GM19035 (cell line): Measurements from ENCODE around the gene CST9L.

Source experiments
- ATAC-seq: cut with Tn5 transposase; IDR thresholded peaks from one replicate; pipeline ENCODE4 v1.9.1; 2021; ENCODE audit not compliant: unreplicated experiment

The CST9L gene, protein sequence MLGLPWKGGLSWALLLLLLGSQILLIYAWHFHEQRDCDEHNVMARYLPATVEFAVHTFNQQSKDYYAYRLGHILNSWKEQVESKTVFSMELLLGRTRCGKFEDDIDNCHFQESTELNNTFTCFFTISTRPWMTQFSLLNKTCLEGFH

DNA sequence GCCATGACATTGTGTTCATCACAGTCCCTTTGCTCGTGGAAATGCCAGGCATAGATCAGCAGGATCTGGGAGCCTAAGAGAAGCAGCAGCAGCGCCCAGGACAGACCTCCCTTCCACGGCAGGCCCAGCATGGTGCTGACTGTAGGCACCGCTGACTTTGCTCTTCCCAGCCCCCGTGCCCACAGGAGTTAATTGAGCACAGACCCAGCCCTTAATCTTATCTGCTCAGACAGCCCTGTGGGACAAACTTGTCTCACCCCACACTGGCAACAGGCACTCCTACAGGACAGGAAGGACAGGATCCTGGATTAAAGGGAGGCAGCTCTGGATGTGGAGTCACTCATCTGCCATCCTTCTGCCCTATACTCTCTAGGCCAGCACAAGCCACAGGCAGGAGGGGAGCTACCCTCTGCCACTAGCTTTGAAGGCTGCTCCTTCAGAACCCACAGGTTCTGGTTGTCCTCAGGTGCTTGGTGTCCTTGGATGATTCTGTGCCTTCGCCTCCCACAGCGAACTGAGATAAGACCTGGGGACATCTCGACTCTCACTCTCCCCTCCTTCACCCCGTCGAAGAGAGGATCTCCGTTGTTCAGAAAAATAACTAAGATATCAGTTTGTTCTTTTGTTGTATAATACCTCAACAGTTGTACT lies at the start of gene CST9L:
Gene CST9L (minus strand): TSS at position 165 of the 651 bp plus-strand sequence. CDS start 34 bp downstream, at position 131.
- ATAC-seq: no peak

DNA sequence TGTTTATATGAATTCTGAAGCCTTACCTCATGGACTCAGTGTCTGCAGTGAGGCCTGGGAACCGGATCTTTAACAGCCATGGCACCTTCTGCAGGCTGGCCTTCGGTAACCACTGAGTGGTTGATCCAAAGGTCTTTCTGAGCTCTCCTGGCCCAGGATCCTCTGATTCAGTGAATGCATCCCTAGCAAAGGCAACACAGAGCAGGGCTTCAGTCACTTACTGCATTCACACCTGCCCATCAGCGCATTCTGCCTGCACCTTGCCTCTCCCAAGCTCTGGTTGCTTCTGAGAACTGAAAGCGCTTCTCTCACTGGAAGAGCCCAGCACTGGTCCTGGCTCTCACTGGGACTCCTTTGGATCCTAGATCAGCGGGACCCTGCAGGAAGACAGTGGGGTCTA lies 45.9 kb upstream of the CST9L start:
- ATAC-seq: no peak

DNA sequence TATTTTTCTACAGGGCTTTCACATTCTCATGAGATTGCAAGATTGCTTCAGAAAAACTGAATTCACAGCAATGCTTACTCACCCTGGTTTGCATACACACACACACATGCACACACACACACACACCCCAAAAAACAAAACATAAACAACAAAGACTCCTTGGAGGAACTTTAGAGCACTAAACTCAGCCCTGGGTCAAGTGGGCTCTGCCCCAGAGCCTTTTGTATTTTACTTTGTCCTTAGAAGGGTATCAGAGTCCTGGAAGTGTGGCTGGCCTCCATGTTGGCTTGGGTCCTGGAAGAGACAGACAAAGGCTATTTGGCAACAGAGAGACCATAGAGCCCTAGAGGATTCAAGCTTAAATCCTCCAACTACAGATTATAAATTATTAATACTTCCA lies 45.4 kb upstream of the CST9L start:
- ATAC-seq: no peak

DNA sequence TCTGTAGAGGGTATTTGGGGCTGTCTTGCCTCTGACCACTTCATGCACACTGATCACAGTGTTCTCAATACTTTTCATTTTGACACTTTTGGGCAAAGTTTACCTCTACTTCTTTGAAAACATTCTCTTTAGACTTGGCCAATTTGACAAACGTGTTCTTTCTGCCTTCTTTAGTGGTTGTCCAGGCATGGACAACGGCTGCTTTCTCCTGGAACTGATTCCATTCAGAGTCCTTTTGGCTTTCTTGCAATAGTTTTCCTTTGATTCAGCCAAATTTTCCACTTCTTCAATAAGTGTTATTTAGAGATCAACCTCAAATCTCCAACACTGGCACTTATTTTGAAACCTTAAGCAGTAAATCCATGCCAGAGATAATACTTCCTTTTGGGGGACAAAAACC lies 44.1 kb upstream of the CST9L start:
- ATAC-seq: no peak

DNA sequence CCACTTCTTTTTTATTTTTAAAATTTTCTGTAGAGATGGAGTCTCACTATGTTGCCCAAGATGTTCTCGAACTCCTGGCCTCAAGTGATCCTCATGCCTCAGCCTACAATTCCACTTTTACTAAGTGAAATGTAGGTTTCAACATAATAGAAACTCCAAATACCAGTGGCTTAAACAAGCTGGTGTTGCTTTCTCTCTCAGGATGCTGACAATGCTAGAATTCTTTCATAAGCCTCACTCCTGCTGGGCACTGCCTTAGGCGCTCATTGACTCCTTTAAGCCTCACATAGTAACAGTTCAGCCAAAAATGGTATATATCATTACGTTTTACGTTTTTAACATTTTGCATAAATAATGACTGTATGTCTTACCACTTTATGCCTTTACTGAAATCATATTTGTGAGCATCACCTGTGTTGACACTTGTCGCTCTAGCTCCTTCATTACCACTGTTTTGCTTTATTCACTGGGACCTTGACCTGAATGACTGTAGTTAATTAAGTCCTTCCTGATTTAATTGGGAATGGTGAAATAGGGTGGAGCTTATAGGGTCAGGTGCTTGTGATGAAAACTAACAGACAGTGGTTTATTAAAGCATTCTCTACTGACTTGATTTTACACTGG lies 41.3 kb upstream of the CST9L start:
- no peak for ATAC-seq

DNA sequence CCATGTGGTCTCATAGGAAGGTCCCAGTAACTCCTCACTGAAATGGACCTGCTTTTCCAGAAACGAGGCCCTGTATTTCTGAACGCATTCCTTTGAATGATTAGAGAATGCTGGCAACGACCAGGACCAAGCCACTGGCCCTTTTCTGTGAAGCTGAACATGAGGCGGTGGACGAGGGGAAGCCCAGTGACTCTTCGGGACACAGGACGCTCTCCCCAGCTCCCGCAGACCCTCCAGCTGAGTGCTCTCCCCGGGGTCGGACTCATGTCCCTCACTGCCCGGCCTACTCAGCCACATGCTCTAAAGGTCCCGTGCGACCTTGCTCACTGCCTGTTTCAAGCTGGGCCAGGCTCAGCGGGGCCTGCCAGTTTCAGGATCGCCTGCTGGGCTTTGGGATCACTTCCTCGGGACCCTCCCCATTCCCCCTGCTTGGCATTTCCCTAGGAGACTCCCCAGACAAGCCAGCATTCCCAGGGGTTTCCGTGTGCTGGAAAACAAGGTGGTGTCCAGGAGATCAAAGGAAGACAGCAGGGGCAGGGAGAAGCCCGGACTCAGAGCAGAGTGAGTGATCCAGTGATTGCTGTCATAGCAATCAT lies 40.1 kb upstream of the CST9L start:
- ATAC-seq: no peak

DNA sequence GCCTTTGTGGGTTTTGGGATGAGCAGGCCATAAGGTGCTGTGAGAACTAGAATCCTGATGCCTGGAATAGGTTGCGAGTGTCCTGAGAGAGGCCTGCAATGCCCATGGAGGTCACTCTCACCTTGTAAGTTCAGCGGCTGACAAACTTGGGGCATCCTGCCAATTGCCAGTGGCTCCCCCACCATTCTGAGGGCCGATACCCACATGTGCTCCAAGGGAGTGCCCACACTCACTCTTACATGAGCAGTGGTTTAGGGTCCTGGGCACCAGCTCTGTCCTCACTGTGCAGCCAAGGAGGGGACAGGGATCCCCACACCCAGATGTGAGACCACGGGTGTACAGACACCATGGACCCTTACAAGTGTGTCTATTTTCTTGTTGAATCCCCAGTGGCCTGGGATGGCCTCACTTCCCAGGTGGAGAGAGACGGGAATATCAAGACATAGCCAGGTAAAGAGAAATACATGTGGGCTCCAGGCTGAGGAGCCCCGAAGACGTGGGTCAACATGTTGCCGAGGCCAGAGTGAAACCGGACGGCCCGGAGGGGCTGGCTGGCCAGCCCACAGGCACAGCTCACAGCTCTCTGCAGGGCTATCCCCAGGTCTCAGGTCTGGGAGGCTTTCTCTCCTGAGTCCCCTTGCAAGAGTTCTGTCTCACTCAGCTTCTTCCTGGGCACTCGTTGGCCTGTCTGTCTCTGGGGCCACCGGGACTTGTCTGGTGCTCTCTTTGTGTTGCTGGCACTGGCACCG lies 39.4 kb upstream of the CST9L start:
- ATAC-seq: no peak

DNA sequence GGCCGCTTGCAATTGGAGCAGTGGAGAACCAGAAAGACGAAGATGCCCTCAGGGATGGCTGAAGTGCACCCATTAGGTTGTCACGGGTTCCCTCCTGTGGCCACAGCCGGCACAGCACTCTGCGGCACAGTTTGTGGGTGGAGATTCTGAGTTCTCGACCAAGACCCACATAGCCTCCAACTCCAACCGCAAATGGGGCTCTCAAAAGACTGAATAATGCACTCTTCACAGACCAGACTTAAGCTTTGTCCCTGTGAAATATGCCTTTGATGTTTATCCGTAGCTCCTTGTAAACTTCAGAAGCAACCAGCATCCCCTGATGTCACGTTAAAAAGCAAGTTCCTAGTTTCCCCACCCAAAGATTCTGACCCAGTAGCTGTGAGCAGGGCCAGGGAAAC lies 38.4 kb upstream of the CST9L start:
- peak; percentile 91 for ATAC-seq

DNA sequence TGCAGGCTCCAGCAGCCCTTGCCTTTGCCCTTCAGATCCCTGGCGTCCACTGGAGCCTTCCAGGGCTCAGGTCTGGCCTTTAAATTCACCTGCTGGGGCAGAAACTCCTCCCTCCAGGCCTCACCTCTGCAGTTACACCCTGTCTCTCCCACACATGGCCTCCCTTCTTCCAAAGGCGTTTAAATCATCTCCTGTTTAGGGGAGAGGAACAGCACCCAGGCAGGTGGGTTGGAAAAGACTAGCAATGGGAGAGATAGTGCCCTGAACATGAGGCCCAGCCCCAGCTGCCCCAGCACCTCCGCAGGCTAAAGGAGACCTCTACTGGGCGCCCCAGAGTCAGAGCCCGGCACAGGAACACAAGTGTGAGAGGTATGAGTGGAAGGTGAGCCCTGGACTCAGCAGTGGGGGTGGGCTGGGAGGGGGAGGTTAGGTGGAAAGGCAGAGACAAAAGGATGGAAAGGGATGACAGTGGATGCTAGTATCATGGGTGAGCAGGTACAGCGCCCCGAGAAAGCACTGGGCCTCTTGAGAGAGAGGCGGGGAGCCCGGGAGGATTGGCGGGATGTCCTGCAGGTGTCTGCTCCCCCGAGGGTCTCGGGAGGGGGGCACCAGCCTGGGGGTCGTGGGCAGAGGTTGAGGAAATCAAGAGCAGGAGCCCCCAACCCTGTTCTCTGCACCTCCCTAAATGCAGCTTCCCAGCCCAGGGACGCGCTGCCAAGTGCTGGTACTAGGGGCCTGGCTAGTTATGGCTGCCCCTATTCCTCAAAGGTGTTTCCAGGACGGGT lies 37.8 kb upstream of the CST9L start, which contains the start of gene CST9:
Gene CST9 (minus strand): TSS at position 51 of the 785 bp plus-strand sequence. CDS start 53 bp downstream, outside the sequence.
- ATAC-seq: no peak

DNA sequence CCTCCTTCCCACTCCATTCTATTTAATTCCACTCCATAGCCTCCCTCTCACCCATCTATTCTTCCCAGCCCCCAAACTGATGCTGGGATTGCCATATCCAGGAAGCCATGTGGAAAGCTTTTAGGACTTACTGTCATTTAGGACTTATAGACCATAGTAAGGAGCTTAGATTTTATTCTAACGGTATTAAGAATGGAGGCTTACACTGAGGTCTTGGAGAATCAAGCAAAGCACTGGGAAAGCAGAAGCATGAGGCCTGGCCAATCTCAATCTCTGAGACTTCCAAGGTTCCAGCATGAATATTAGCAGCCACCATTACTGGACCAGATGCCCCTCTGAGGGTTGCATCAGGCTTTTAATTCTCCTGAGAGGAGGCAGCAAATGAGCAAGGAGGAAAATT lies 36.0 kb upstream of the CST9L start:
- ATAC-seq: no peak

DNA sequence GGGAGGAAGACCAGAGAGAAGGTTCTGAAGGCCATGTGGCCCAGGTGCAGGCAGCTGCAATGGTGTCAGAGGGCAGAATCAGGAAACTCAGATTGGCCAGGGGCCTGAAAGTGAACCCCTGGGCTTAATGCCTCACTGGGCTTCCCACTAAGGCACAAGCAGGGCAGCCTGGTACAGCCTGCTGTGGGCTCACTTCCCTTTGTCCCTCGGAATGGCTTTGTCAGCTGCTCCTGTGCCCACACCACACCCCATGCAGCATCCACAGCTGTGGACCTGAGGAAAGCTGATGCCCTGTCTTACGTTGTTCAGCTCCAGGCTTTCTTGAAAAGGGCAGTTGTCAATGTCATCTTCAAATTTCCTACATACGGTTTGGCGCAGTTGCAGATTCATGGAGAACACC lies 35.0 kb upstream of the CST9L start:
- no peak for ATAC-seq

DNA sequence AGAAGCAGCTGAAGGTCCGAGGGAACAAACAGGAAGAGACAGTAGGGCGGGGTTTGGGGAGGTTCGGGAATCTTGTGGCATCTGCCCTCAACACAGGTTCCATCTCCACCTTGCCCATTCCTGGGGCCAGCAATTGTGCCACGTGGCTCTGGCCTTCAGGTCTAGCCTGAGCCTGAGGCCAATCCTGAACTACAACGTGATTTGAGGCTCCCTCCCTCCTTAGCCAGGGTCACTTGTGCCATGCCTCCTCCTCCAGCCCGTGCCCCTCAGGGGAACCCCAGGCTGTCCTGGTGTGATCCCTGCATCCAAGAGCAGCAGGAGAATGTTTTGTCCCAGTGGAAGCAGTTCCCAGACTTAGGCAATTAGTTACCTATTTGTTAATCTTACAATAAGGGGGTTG lies 34.4 kb upstream of the CST9L start:
- ATAC-seq: no peak

DNA sequence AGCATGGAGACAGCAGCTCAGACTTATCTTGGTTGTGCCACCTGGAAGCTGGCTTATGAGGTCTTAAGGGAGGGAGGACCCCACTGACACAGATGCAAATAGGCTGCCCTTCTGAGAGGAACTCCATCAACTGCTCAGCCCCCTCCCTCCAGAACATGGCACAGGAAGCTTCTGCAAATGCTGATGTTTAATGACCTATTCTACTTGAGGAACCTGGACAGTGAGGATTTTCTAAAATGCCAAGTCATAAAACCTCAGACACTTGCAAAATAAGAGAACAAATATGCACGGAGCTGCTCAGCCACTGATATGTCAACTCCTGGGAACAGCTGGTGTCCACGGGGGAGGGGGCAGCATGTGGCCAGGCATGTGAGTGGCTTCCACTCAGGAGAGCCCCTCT lies 34.0 kb upstream of the CST9L start:
- ATAC-seq: no peak

DNA sequence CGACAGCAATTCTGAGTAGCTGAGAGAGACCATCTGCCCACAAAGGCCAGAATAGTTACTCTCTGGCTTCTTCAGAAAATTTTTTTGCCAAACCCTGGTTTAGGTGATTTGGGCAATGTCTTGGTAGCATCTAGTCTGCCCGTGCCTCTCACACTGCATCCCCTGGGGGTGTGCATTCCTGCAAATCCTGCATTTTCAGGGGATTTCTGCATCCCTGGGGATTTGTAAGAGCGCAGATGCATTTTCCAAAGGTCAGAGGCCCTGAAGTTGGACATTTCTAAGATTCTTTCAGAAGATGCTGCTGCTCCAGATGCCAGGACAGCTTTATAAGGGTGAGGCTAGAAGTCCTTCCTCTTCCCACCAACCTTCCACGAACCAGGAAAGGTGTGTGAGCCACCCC lies 33.4 kb upstream of the CST9L start:
- ATAC-seq: no peak

DNA sequence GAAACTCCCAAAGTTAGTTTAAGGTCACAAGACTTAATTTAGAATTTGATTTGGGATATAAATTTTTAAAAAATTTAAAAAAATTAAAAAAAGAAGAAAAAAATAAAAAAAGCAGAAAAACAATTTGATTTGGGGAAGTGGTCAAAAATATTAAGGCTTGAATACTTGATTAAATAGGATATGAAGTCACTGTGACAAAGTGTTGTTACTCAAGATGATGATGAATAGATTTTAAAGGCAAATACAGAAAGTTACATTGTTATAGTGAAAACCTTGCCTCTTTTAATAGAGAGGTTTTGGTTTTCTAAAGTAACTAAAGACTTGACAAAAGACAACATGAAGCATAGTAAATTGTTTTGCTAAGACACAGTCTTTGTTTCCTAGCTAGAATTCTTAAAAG lies 30.2 kb upstream of the CST9L start:
- ATAC-seq: no peak

DNA sequence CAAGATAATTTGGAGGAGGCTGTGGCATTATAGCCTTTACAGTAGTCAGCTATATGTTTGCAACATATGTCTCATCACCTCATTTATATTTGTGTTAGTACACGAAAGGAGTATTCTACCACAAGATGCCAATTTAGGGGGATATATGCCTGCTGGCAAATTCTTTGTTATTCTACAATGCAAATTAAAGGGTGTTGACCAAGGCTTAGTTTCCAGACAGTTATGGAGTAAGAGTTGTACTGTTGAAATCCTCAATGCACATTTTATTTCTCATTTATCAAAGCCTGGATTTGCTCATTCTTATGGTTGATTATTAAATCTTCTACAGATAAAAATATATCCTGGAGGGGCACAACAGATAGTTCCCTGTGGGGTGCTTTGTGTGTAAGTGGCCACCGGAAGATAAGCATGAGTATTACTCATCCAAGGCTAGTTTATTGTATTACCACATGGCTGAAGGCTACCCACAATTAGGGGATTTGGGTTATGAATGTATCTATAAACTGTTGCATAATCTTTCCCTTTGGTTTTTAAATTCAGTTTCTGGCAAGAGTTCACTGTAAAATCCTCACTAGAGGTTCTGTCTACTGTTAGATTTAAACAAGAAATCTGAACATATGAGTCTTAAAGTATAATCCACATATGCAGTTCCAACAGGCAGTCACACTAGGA lies 28.4 kb upstream of the CST9L start:
- no peak for ATAC-seq

DNA sequence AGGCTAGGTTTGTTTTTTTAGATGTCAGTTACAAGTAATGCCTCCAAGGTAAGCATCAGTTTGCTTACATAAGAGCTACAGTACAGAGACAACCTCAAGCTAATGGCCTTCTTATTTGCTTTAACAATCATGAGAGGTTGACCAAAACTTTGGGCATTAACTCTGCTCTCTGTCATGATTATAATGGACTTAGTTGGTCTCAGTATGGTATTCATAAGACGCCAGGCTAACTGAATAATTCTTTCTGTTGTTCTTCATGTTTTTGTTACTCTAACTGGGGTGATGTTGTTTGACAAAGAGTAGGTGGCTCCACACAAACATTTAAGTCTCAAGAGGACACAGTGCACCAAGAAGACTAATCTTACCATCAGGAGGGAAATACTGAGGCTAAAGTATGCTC lies 27.7 kb upstream of the CST9L start:
- ATAC-seq: no peak

DNA sequence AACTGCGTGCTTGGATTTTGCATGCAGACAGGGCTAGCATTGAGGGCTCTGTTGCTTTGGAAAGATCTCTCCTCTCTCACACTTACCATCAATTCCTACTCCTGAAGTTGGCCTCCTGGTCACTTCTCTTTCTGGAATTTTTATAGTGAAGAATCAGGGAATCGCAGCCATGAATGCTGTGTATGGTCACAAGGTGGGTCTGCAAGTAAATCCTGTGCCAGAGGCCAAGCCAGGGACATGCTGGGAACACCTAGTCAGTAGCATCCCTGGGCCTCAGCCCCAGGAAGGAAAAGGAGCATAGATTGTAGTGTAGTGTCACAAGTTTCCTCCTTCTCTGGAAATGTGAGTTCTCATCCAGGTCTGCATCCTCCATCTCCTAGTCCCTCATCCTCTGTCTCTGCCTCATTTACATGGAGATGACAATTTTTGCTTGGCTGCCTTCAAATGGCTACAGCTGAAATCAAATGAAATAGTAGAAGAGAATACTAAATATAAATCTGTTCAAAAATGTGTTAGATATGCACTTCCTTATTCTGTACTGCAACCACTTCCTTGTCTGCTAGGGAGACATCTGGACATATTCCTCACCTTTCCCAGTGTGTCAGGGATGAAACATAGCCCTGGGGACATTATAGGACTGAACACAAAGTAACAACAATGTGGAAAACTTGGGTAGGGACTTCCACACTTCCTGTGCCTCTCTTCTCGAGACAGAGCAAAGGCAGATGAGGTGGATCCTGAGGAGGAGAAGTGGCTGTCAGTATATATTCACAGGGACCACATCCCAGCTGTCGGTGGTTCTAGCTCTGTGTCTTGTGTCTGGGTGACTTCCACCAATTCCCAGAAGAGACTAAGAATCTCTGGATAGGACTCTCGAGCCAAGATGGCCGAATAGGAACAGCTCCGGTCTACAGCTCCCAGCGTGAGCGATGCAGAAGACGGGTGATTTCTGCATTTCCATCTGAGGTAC lies 20.4 kb upstream of the CST9L start:
- ATAC-seq: no peak

DNA sequence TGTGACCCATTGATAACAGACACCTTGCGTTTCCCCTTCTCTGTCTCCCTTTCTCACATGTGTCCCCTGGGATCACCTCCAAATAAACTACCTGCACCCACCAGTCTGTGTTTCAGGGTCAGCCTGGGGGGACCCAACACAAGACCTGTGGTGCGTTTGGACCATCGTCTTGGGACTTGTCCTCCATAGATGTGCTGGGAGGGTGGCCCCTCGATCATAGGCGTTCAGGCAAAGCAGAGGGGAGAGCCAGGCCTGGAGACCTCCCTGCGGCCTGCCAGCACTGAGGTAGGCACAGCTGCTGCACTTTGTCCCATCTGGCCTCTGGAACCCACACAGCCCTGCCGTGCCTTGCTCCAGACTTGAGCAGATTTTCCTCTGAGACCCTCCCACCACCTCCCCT lies 19.3 kb upstream of the CST9L start:
- no peak for ATAC-seq
